GM12878 (cell line): ENCODE results near the gene CD200R1. TPM values are rescaled to one million over a fixed set of nuclear protein-coding genes. Genes with fewer than 3 reads are reported as not detected.

Experiments
- ATAC-seq: fragments of 200-7000 bp; cut with Tn5 transposase; 3 replicates; pipeline ENCODE4 v1.9.1; 2020; ENCODE audit warnings: mild to moderate bottlenecking, moderate library complexity
- BruUV-seq: library from RNA; stranded (reverse); fragments of 400-500 nt; replicated peaks from 2 replicates; lab custom pipeline; 2021; lab: Mats Ljungman, UMichigan
- CTCF ChIA-PET: fragments of 300-600 bp; sonication (Branson Sonifier 250); formaldehyde crosslinking; extraction: SDS; loops from one replicate; lab custom pipeline; 2021; ENCODE audit warnings: inconsistent platforms; lab: Yijun Ruan, JAX
- POLR2A ChIA-PET: fragments of 350-600 bp; formaldehyde crosslinking; extraction: SDS; loops from one replicate; lab custom pipeline; 2021; ENCODE audit warnings: inconsistent platforms; lab: Charles Lee
- RAD21 ChIA-PET: fragments of 300-600 bp; sonication (Branson Sonifier 250); formaldehyde crosslinking; loops from one replicate; lab custom pipeline; 2023; ENCODE audit warnings: antibody characterized with exemption; ENCODE audit not compliant: unreplicated experiment; lab: Charles Lee
- SMC1A ChIA-PET: fragments of 300-600 bp; sonication (Branson Sonifier 250); formaldehyde crosslinking; loops from one replicate; lab custom pipeline; 2023; ENCODE audit not compliant: unreplicated experiment, uncharacterized antibody; lab: Charles Lee
- DNase-seq: peaks from one replicate; pipeline ENCODE4 v3.0.0-alpha.2; 2011; ENCODE audit warnings: low read depth, low spot score
- FAIRE-seq: peaks from 3 replicates; lab custom pipeline; 2011; peaks lifted over from hg19 to GRCh38; lab: Jason Lieb, UNC
- H2AFZ ChIP-seq: 2 replicates; pipeline ENCODE4 v1.6.0; 2011; ENCODE audit warnings: low read depth, low read length, control low read depth; ENCODE audit not compliant: control insufficient read depth
- H3K27ac ChIP-seq: 2 replicates; pipeline ENCODE4 v1.5.1; 2011; ENCODE audit warnings: control low read depth; ENCODE audit not compliant: control insufficient read depth, insufficient read depth
- H3K27me3 ChIP-seq, 2 experiments: replicated peaks in 1 of 2; 2 replicates each; pipeline versions ENCODE4 v1.6.0 to v1.6.1; 2011; ENCODE audit warnings: low read length in 1 of 2; ENCODE audit not compliant: control insufficient read depth in 2 of 2, insufficient read depth in 2 of 2
- H3K36me3 ChIP-seq, 2 experiments: 2 replicates each; pipeline ENCODE4 v1.5.1; 2011; ENCODE audit warnings: low read length in 1 of 2; ENCODE audit not compliant: control insufficient read depth in 2 of 2, insufficient read depth in 2 of 2
- H3K4me1 ChIP-seq: 2 replicates; pipeline ENCODE4 v1.6.1; 2011; ENCODE audit warnings: mild to moderate bottlenecking, low read length, moderate library complexity, mixed read lengths; ENCODE audit not compliant: control insufficient read depth, insufficient read depth
- H3K4me2 ChIP-seq: 2 replicates; pipeline ENCODE4 v1.6.0; 2011; ENCODE audit warnings: control low read depth; ENCODE audit not compliant: control insufficient read depth, insufficient read depth
- H3K4me3 ChIP-seq: fragments of 200-600 bp; sonication (generic); 2 replicates; pipeline ENCODE4 v1.5.1; 2016
- H3K79me2 ChIP-seq: 2 replicates; pipeline ENCODE4 v1.6.0; 2011; ENCODE audit warnings: low read length; ENCODE audit not compliant: control insufficient read depth, insufficient read depth
- H3K9ac ChIP-seq: 2 replicates; pipeline ENCODE4 v1.8.0; 2011; ENCODE audit warnings: low read length, control low read depth, mixed read lengths; ENCODE audit not compliant: control insufficient read depth, insufficient read depth
- H3K9me3 ChIP-seq: replicated peaks from 3 replicates; pipeline ENCODE4 v1.5.1; 2011; ENCODE audit warnings: mild to moderate bottlenecking, low read length; ENCODE audit not compliant: control insufficient read depth, insufficient read depth
- H4K20me1 ChIP-seq: 2 replicates; pipeline ENCODE4 v1.6.0; 2011; ENCODE audit not compliant: control insufficient read depth, insufficient read depth
- ATF2 ChIP-seq: IDR thresholded peaks from 2 replicates; pipeline ENCODE4 v1.6.1; 2012; ENCODE audit warnings: low read length, inconsistent platforms
- BCLAF1 ChIP-seq: fragments of 450-650 bp; IDR thresholded peaks from 2 replicates; pipeline ENCODE4 v1.6.1; 2017; ENCODE audit warnings: antibody characterized with exemption, mild to moderate bottlenecking, moderate library complexity
- FOXK2 ChIP-seq: fragments of 450-650 bp; IDR thresholded peaks from 2 replicates; pipeline ENCODE4 v1.6.1; 2017; ENCODE audit warnings: mild to moderate bottlenecking, moderate library complexity
- IKZF2 ChIP-seq, 2 experiments: fragments of 450-650 bp; IDR thresholded peaks; 2 replicates each; pipeline ENCODE4 v1.6.1; 2017; ENCODE audit warnings: mild to moderate bottlenecking in 2 of 2, moderate library complexity in 2 of 2
- NFIC ChIP-seq: IDR thresholded peaks from 2 replicates; pipeline ENCODE4 v1.6.1; 2012; ENCODE audit warnings: low read depth, mild to moderate bottlenecking, inconsistent platforms, low read length, moderate library complexity
- YY1 ChIP-seq: IDR thresholded peaks from 2 replicates; pipeline ENCODE4 v1.6.1; 2011; ENCODE audit warnings: low read depth, mild to moderate bottlenecking, low read length
- ZNF274 ChIP-seq: IDR thresholded peaks from one replicate; pipeline ENCODE4 v1.8.0; 2011; ENCODE audit not compliant: insufficient read length, insufficient read depth
- in situ Hi-C: fragments of 300-500 bp; cut with MboI; formaldehyde crosslinking; loops from 9 replicates; pipeline ENCODE4 v1.14.3; 2018; ENCODE audit warnings: mixed read lengths
- intact Hi-C: fragments of 100-400 bp; cut with micrococcal nuclease; formaldehyde crosslinking; loops from one replicate; pipeline ENCODE4 v1.14.2; 2022; ENCODE audit not compliant: unreplicated experiment
- polyA plus RNA-seq, 11 experiments: library from polyadenylated mRNA; depleted of rRNA in 4 of 11; unstranded in 6 of 11; stranded (reverse) in 5 of 11; fragments of >200 nt; fragmentation: Nextera tagmentation in 4 of 11; fragmentation: Illumina TruSeq in 1 of 11; extraction: Ambion mirVana in 4 of 11; extraction: Trizol in 1 of 11; gene quantifications; 1 replicate in 1 of 11; 2 replicates in 10 of 11; pipeline versions ENCODE4 v1.2.1 to v1.2.3, GENCODE V29; 2011 to 2016; ENCODE audit warnings: inconsistent platforms in 2 of 11, missing spikeins in 2 of 11, low read depth in 1 of 11
- total RNA-seq, 4 experiments: library from RNA; depleted of rRNA in 3 of 4; stranded (reverse); fragments of >200 nt in 3 of 4; fragmentation: Illumina TruSeq in 1 of 4; extraction: Trizol in 1 of 4; gene quantifications; 2 replicates each; pipeline versions ENCODE4 v1.2.1 to v1.2.3, GENCODE V29; 2013 to 2021

The CD200R1 gene
- total and polyA plus RNA-seq, 10 of the 15 experiments (the other 5 are each of a cell fraction or from before 2014, with no cell fraction given) = 0.15 to 1.1 (median 0.88) TPM

GRCh38 chr3:112963683-112964082, 11.2 kb downstream of the CD200R1 start:
- H2AFZ ChIP-seq = no peak overlapping the region
- peaks cover 27% of the 10 kb centered on the region for H3K4me1 ChIP-seq
- TF ChIP-seq BCLAF1 (no peak), FOXK2 (no peak), ATF2 (no peak), NFIC (no peak), ZNF274 (no peak), IKZF2 (IDR thresholded peaks at IDR 0.05) (no peak), YY1 (no peak)
- no peak overlapping the region for H3K4me3 ChIP-seq
- in situ Hi-C loops (no loop called here), intact Hi-C loops (no loop called here)
- H3K27ac ChIP-seq = no peak overlapping the region
- no TSS peak for BruUV-seq
- FAIRE-seq (no peak), ATAC-seq (no peak), DNase-seq (no peak)
- no peaks in the 10 kb centered on the region for H3K27me3 ChIP-seq
- POLR2A ChIA-PET = no interaction called here
- H4K20me1 ChIP-seq = no peaks in the 10 kb centered on the region
- SMC1A ChIA-PET = interaction anchor here (0.6 to 1.5 kb wide), 2 partner anchors 12 to 97 kb away, joined by 4 read pairs; no protein-coding TSS in a partner anchor
- no peak overlapping the region for H3K9ac ChIP-seq
- CTCF ChIA-PET = interaction anchor here (1.2 kb wide), 1 partner anchor 183 kb away, joined by 3 read pairs; no protein-coding TSS in a partner anchor
- no peak overlapping the region for H3K4me2 ChIP-seq
- peaks cover 11% of the 10 kb centered on the region for H3K9me3 ChIP-seq
- H3K79me2 ChIP-seq = no peaks in the 10 kb centered on the region
- RAD21 ChIA-PET = no interaction called here
- no peaks in the 10 kb centered on the region for H3K36me3 ChIP-seq
